HepG2 (cell line): ENCODE results near the gene ERFL. TPM values are rescaled to one million over a fixed set of nuclear protein-coding genes. Genes with fewer than 3 reads are reported as not detected.
A peak's percentile ranks its signal among the peaks of the same experiment; 100 is the strongest.

Experiments
- ATM ChIP-seq: fragments of 450-650 bp; IDR thresholded peaks from 2 replicates; pipeline ENCODE4 v1.7.1; 2017; ENCODE audit warnings: mild to moderate bottlenecking, borderline replicate concordance
- PAXIP1 ChIP-seq: sonication (generic); formaldehyde crosslinking; conservative IDR thresholded peaks from 2 replicates; pipeline ENCODE4 v1.4.0; 2020; ENCODE audit warnings: mild to moderate bottlenecking, missing genetic modification reagents, moderate library complexity
- PCBP2 ChIP-seq: fragments of 200-400 bp; formaldehyde crosslinking; optimal IDR thresholded peaks from 2 replicates; pipeline ENCODE3; 2018; ENCODE audit warnings: low read length, low read depth; ENCODE audit not compliant: poor library complexity, severe bottlenecking
- TBL1XR1 ChIP-seq: fragments of 150-350 bp; IDR thresholded peaks from 2 replicates; pipeline ENCODE4 v1.6.1; 2014; ENCODE audit warnings: borderline replicate concordance, low read length; ENCODE audit not compliant: partially characterized antibody
- TFE3 ChIP-seq: IDR thresholded peaks from 2 replicates; pipeline ENCODE4 v1.6.1; 2016
- USF2 ChIP-seq, 2 experiments: sonication (generic) in 1 of 2; formaldehyde crosslinking in 1 of 2; IDR thresholded peaks; 2 replicates each; pipeline versions ENCODE4 v1.5.1 to v1.6.1; 2011 to 2020; ENCODE audit warnings: borderline replicate concordance in 1 of 2, low read depth in 1 of 2, low read length in 1 of 2, mild to moderate bottlenecking in 1 of 2, missing genetic modification reagents in 1 of 2, moderate library complexity in 1 of 2
- polyA plus RNA-seq, 8 experiments: library from polyadenylated mRNA; depleted of rRNA in 3 of 8; stranded (reverse) in 7 of 8; unstranded in 1 of 8; fragments of >200 nt; fragmentation: Illumina TruSeq in 4 of 8; extraction: Trizol in 4 of 8; gene quantifications; 2 replicates each; pipeline versions ENCODE4 v1.2.1 to v1.2.3, GENCODE V29; 2011 to 2016; ENCODE audit warnings: low read depth in 4 of 8, missing spikeins in 1 of 8, mixed read lengths in 1 of 8; ENCODE audit not compliant: insufficient read depth in 1 of 8
- total RNA-seq, 5 experiments: library from RNA; depleted of rRNA; stranded (reverse); fragments of >200 nt; fragmentation: Illumina TruSeq; extraction: Trizol; gene quantifications; 2 replicates each; pipeline ENCODE4 v1.2.3, GENCODE V29; 2016; ENCODE audit warnings: low read depth in 1 of 5

Gene ERFL
- total and polyA plus RNA-seq, 2 of the 13 experiments (the other 11 are each of a cell fraction or from before 2014, with no cell fraction given): not detected

GRCh38 chr19:41957838-41958366 lies 29.7 kb upstream of the ERFL start (continued):
- TF ChIP-seq ATM (no peak), PAXIP1 (CRISPR knock-in tag) (no peak), USF2 (IDR thresholded peaks at IDR 0.05; ENCODE audit: low read depth, low read length) (0 out of 2 replicates have a peak, but pooled peaks have one; percentile 14), USF2 (CRISPR knock-in tag; IDR thresholded peaks at IDR 0.05; ENCODE audit: borderline replicate concordance) (no peak), PCBP2 (no peak), TFE3 (CRISPR knock-in tag) (0 out of 2 replicates have a peak, but pooled peaks have one; percentile 31), TBL1XR1 (no peak)
